ENCODE results near the gene EIF1AY.
"Not testable (repeated sequence)": the region's sequence is repeated elsewhere in the genome, so short reads cannot be mapped to it uniquely, and the experiment has no call there.

The EIF1AY gene

GRCh38 chrY:20575531-20576121 is at the start of gene EIF1AY:
Gene EIF1AY (plus strand): TSS chrY:20575776. CDS start chrY:20575872, 96 bp downstream.
- DNase-seq = no peak

GRCh38 chrY:20528435-20528834 is 47.1 kb upstream of the EIF1AY start:
- DNase-seq = no peak

- no peak for DNase-seq
These were observed 37.4 kb upstream of the EIF1AY start for GRCh38 chrY:20538186-20538585.

- DNase-seq = no peak
These were observed 36.6 kb upstream of the EIF1AY start for GRCh38 chrY:20538933-20539332.

- DNase-seq = no peak
These were observed 31.1 kb upstream of the EIF1AY start for GRCh38 chrY:20544451-20544960.

- DNase-seq = no peak
These were observed 29.5 kb upstream of the EIF1AY start for GRCh38 chrY:20546071-20546470.

- no peak for DNase-seq
These were observed 26.3 kb upstream of the EIF1AY start for GRCh38 chrY:20549289-20549688.

- DNase-seq = no peak
These were observed 23.7 kb upstream of the EIF1AY start for GRCh38 chrY:20551840-20552239.

- not testable (repeated sequence) for DNase-seq
These were observed 22.7 kb upstream of the EIF1AY start for GRCh38 chrY:20552764-20553323.

GRCh38 chrY:20555820-20556219 is 19.8 kb upstream of the EIF1AY start:
- no peak for DNase-seq

GRCh38 chrY:20558677-20559076 is 16.9 kb upstream of the EIF1AY start:
- DNase-seq = no peak

- no peak for DNase-seq
These were observed 15.6 kb upstream of the EIF1AY start for GRCh38 chrY:20559873-20560512.

- DNase-seq = no peak
These were observed 4.3 kb upstream of the EIF1AY start for GRCh38 chrY:20571306-20571705.

GRCh38 chrY:20576506-20576905 is 930 bp downstream of the EIF1AY start:
- no peak for DNase-seq

GRCh38 chrY:20578206-20578605 is 2.6 kb downstream of the EIF1AY start:
- DNase-seq = no peak

GRCh38 chrY:20581687-20582086 is 6.1 kb downstream of the EIF1AY start:
- DNase-seq = no peak

- DNase-seq = no peak
These were observed 10.6 kb downstream of the EIF1AY start for GRCh38 chrY:20586161-20586560.

Measured in cortex of kidney (tissue), 1 donor.